Measurements from ENCODE around the gene SULT2B1. TPM values are rescaled to one million over a fixed set of nuclear protein-coding genes. Genes with fewer than 3 reads are reported as not detected.

SULT2B1 gene
- total and polyA plus RNA-seq, 4 donors = 0.39 to 0.90 (median 0.48) TPM; not detected in 1

GRCh38 chr19:48636859-48637448 is 85.0 kb downstream of the SULT2B1 start, which contains the start of gene DBP:
DBP (minus strand) TSS chr19:48637379; CDS start chr19:48636994, 385 bp downstream.
- H3K27ac ChIP-seq (ENCODE audit: low read depth, low read length) = peak within 1 kb of the TSS; percentile 97
- H3K9me3 ChIP-seq (ENCODE audit: control insufficient read depth, insufficient read depth, low read length) = no peaks in the 10 kb centered on the region
- peaks cover 73% of the 10 kb centered on the region for H3K4me1 ChIP-seq (ENCODE audit: control insufficient read depth, insufficient read depth, low read length)
- H3K4me3 ChIP-seq (ENCODE audit: low read depth, low read length) = peak within 1 kb of the TSS; percentile 75
- DNase-seq (ENCODE audit: low read depth in 4 of 6, low spot score in 6 of 6) = no peak
- peaks cover 32% of the 10 kb centered on the region for H3K36me3 ChIP-seq (ENCODE audit: control insufficient read depth, insufficient read depth, low read length)
- WGBS (ENCODE audit: insufficient coverage) = under 1% methylated on average over 35 of the region's 40 CpGs
- no peaks in the 10 kb centered on the region for H3K27me3 ChIP-seq (ENCODE audit: control insufficient read depth, insufficient read depth, low read length)

DNA sequence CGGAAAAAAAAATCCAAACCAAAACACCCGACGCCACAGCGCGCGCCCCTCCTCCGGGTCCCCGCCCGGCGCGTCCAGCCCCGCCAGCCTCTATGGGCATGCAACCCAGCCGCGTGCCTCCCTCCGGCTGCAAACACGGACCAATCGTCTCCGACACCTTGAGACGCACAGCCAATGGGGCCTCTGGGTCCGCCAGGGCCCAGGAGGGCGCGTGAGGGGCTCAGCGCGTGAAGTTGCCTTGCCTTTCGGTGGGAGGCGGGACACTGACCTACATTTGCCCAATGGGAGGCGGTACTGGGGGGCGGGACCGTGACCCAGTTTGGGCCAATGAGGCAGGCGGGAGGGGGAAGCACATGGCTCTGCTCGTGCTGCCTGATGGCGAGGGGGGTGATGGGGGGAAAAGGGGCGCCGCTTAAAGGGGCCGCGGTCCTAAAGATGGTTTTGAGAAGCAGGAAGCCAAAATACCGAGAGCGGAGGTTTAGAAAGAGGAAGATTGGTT is 85.5 kb downstream of the SULT2B1 start:
- H3K27me3 ChIP-seq (ENCODE audit: control insufficient read depth, insufficient read depth, low read length) = no peaks in the 10 kb centered on the region
- H3K4me1 ChIP-seq (ENCODE audit: control insufficient read depth, insufficient read depth, low read length) = peaks cover 70% of the 10 kb centered on the region
- H3K4me3 ChIP-seq (ENCODE audit: low read depth, low read length) = peak overlapping the region; percentile 75
- peaks cover 27% of the 10 kb centered on the region for H3K36me3 ChIP-seq (ENCODE audit: control insufficient read depth, insufficient read depth, low read length)
- peak; percentile 89 to 100 (median 98) for DNase-seq (ENCODE audit: low read depth in 4 of 6, low spot score in 6 of 6)
- 0% methylated on average over 27 of the region's 38 CpGs for WGBS (ENCODE audit: insufficient coverage)
- H3K27ac ChIP-seq (ENCODE audit: low read depth, low read length) = peak overlapping the region; percentile 97
- H3K9me3 ChIP-seq (ENCODE audit: control insufficient read depth, insufficient read depth, low read length) = no peaks in the 10 kb centered on the region

DNA sequence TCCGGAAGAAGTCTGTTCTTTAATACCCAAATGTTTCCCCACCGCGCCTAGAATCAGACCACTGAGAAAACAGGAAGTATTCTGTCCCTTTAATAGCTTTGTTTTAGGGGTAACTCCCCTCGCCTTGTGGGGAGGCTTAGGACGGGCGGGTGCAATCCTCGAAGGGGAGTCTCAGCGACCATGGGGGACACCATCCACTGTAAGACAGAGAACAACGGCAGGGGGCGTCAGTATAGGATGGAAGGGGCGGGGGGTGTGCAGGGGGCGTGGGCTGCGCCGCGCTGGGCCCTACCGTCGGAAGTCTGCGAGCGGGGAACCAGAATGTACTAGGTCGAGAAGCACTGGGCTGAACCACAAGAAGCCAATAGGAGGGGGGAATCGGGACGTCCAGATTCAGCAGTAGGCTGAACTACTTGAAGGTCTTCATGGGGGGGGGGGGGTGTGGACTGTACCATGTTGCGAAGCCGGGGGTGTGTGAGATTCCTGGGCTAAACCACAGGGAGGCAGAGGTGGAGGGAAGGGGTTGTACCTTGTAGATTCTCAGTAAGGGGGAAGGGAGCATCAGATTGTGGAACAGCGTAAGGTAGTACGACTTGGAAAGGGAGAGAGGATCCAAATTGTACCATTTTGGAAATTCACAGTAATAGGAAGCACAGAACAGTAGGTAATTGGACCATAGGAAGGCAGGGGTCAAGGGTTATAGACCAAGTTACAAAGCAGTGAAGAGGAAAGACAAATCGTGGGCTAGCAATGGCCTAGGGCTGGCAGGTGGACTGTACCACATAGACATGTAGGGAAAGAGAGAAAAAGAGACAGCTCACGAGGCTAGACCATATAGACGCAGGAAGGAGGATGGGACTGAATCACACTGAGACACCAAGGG is 86.2 kb downstream of the SULT2B1 start:
- WGBS (ENCODE audit: insufficient coverage) = 9% methylated on average over 26 of the region's 29 CpGs
- peak overlapping the region; percentile 75 for H3K4me3 ChIP-seq (ENCODE audit: low read depth, low read length)
- H3K27me3 ChIP-seq (ENCODE audit: control insufficient read depth, insufficient read depth, low read length) = no peaks in the 10 kb centered on the region
- H3K27ac ChIP-seq (ENCODE audit: low read depth, low read length) = peak overlapping the region; percentile 97
- peaks cover 20% of the 10 kb centered on the region for H3K36me3 ChIP-seq (ENCODE audit: control insufficient read depth, insufficient read depth, low read length)
- no peaks in the 10 kb centered on the region for H3K9me3 ChIP-seq (ENCODE audit: control insufficient read depth, insufficient read depth, low read length)
- H3K4me1 ChIP-seq (ENCODE audit: control insufficient read depth, insufficient read depth, low read length) = peaks cover 65% of the 10 kb centered on the region
- DNase-seq (ENCODE audit: low read depth in 4 of 6, low spot score in 6 of 6) = peak in 3 of 6 donors; percentile 88 to 98 (median 97)

DNA sequence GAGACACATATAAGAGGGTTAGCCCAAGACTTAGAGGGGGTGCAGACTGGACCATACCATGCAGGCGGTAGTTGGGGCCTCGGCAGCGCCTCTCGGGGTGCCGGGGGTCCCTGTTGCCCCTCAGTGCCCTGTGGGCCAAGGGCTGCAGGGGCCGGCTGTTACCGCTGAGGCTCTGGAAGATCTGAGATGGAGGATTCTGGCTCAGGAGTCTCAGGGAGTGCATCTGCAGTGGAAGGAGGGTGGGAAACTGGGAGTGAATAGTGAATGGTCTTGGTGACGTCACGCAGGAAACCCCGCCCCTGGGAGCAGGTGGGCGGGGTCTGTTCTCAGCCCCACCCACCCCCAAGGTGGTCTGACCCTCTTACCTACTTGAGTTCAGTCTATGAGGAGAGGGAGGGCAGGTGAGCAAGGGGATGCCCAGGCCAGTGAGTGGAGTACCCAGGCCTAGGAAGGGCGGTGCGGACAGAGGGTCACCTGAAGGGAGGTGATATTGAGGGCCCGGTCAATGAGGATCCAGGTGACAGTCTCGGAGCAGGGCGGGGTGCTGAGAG is 86.9 kb downstream of the SULT2B1 start:
- no peak for DNase-seq (ENCODE audit: low read depth in 4 of 6, low spot score in 6 of 6)
- H3K4me1 ChIP-seq (ENCODE audit: control insufficient read depth, insufficient read depth, low read length) = peaks cover 58% of the 10 kb centered on the region
- no peaks in the 10 kb centered on the region for H3K9me3 ChIP-seq (ENCODE audit: control insufficient read depth, insufficient read depth, low read length)
- no peaks in the 10 kb centered on the region for H3K27me3 ChIP-seq (ENCODE audit: control insufficient read depth, insufficient read depth, low read length)
- peaks cover 14% of the 10 kb centered on the region for H3K36me3 ChIP-seq (ENCODE audit: control insufficient read depth, insufficient read depth, low read length)
- H3K4me3 ChIP-seq (ENCODE audit: low read depth, low read length) = no peak overlapping the region
- 92% methylated on average over 12 of the region's 16 CpGs for WGBS (ENCODE audit: insufficient coverage)
- peak overlapping the region; percentile 97 for H3K27ac ChIP-seq (ENCODE audit: low read depth, low read length)

- Histone ChIP-seq H3K9me3 (ENCODE audit: control insufficient read depth, insufficient read depth, low read length) (no peaks in the 10 kb centered on the region), H3K4me1 (ENCODE audit: control insufficient read depth, insufficient read depth, low read length) (peaks cover 56% of the 10 kb centered on the region), H3K27me3 (ENCODE audit: control insufficient read depth, insufficient read depth, low read length) (no peaks in the 10 kb centered on the region), H3K27ac (ENCODE audit: low read depth, low read length) (no peak overlapping the region), H3K36me3 (ENCODE audit: control insufficient read depth, insufficient read depth, low read length) (peaks cover 14% of the 10 kb centered on the region), H3K4me3 (ENCODE audit: low read depth, low read length) (no peak overlapping the region)
- WGBS (ENCODE audit: insufficient coverage) = 78% methylated on average over 22 of the region's 33 CpGs
- DNase-seq (ENCODE audit: low read depth in 4 of 6, low spot score in 6 of 6) = no peak
These were observed 87.8 kb downstream of the SULT2B1 start for GRCh38 chr19:48639483-48640375.

DNA sequence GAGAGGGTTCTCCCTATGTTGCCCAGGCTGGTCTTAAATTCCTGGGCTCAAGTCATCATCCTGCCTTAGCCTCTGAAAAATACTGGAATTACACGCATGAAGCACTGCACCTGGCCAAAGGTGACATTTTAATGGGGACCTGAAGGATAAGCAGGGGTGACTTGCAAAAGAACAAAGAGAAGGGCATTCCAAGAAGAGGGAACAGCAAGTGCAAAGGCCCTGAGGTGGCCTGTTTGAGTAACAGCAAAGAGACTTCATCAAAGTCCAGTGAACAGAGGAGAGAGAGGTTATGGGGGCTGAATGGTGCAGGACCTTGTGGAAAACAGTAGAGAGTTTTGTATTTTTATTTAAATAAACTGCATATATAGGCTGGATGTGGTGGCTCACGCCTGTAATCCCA is 89.9 kb downstream of the SULT2B1 start:
- H3K36me3 ChIP-seq (ENCODE audit: control insufficient read depth, insufficient read depth, low read length) = peaks cover 14% of the 10 kb centered on the region
- H3K9me3 ChIP-seq (ENCODE audit: control insufficient read depth, insufficient read depth, low read length) = no peaks in the 10 kb centered on the region
- no peak for DNase-seq (ENCODE audit: low read depth in 4 of 6, low spot score in 6 of 6)
- H3K27me3 ChIP-seq (ENCODE audit: control insufficient read depth, insufficient read depth, low read length) = no peaks in the 10 kb centered on the region
- no peak overlapping the region for H3K27ac ChIP-seq (ENCODE audit: low read depth, low read length)
- 88% methylated on average over 1 of the region's 2 CpGs for WGBS (ENCODE audit: insufficient coverage)
- H3K4me1 ChIP-seq (ENCODE audit: control insufficient read depth, insufficient read depth, low read length) = peaks cover 56% of the 10 kb centered on the region
- no peak overlapping the region for H3K4me3 ChIP-seq (ENCODE audit: low read depth, low read length)

DNA sequence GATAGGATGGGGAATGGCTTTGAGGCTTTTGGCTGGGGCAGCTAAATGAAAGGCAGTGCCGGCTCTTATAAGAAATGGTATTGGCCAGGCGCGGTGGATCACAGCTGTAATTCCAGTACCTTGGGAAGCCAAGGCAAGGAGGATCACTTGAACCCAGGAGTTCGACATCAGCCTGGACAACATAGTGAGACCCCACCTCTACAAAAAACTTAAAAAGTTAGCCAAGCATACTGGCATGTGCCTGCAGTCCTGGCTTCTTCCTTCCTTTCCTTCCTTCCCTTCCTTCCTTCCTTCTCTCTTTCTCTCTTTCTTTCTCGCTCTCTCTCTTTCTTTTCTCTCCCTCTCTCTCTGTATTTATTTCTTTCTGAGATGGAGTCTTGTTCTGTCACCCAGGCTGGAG is 90.9 kb downstream of the SULT2B1 start:
- no peak for DNase-seq (ENCODE audit: low read depth in 4 of 6, low spot score in 6 of 6)
- Histone ChIP-seq H3K27ac (ENCODE audit: low read depth, low read length) (no peak overlapping the region), H3K36me3 (ENCODE audit: control insufficient read depth, insufficient read depth, low read length) (peaks cover 14% of the 10 kb centered on the region), H3K4me3 (ENCODE audit: low read depth, low read length) (no peak overlapping the region), H3K9me3 (ENCODE audit: control insufficient read depth, insufficient read depth, low read length) (no peaks in the 10 kb centered on the region), H3K4me1 (ENCODE audit: control insufficient read depth, insufficient read depth, low read length) (peaks cover 45% of the 10 kb centered on the region), H3K27me3 (ENCODE audit: control insufficient read depth, insufficient read depth, low read length) (no peaks in the 10 kb centered on the region)
- WGBS (ENCODE audit: insufficient coverage) = 96% methylated on average over 4 of the region's 5 CpGs

- H3K27me3 ChIP-seq (ENCODE audit: control insufficient read depth, insufficient read depth, low read length) = no peaks in the 10 kb centered on the region
- 88% methylated on average over 1 of the region's 4 CpGs for WGBS (ENCODE audit: insufficient coverage)
- peaks cover 31% of the 10 kb centered on the region for H3K4me1 ChIP-seq (ENCODE audit: control insufficient read depth, insufficient read depth, low read length)
- H3K27ac ChIP-seq (ENCODE audit: low read depth, low read length) = no peak overlapping the region
- no peaks in the 10 kb centered on the region for H3K9me3 ChIP-seq (ENCODE audit: control insufficient read depth, insufficient read depth, low read length)
- DNase-seq (ENCODE audit: low read depth in 4 of 6, low spot score in 6 of 6) = no peak
- peaks cover 7% of the 10 kb centered on the region for H3K36me3 ChIP-seq (ENCODE audit: control insufficient read depth, insufficient read depth, low read length)
- H3K4me3 ChIP-seq (ENCODE audit: low read depth, low read length) = peak overlapping the region; percentile 62
These were observed 92.4 kb downstream of the SULT2B1 start for GRCh38 chr19:48644355-48644754.
